Neutrophil (primary cell): Measurements from ENCODE around the gene SRGAP1.

Experiments
- H3K27ac ChIP-seq: fragments of 200-600 bp; sonication (generic); 2 replicates; pipeline ENCODE4 v1.5.1; 2016; ENCODE audit warnings: mild to moderate bottlenecking, moderate library complexity
- H3K27me3 ChIP-seq: fragments of 200-600 bp; sonication (generic); 2 replicates; pipeline ENCODE4 v1.6.0; 2016; ENCODE audit warnings: mild to moderate bottlenecking
- H3K36me3 ChIP-seq: fragments of 200-600 bp; sonication (generic); 2 replicates; pipeline ENCODE4 v1.5.1; 2017
- H3K4me1 ChIP-seq, 2 experiments: fragments of 200-600 bp in 1 of 2; sonication (generic) in 1 of 2; 1 replicate in 1 of 2; 2 replicates in 1 of 2; pipeline versions ENCODE4 v1.5.1 to v1.6.1; 2013 to 2016; ENCODE audit warnings: low read depth in 1 of 2, low read length in 1 of 2, mild to moderate bottlenecking in 1 of 2, moderate library complexity in 1 of 2; ENCODE audit not compliant: control insufficient read depth in 1 of 2, insufficient read depth in 1 of 2
- H3K4me3 ChIP-seq, 2 experiments: fragments of 200-600 bp in 1 of 2; sonication (generic) in 1 of 2; 1 replicate in 1 of 2; 2 replicates in 1 of 2; pipeline ENCODE4 v1.5.1; 2013 to 2016; ENCODE audit warnings: low read depth in 1 of 2, low read length in 1 of 2, mild to moderate bottlenecking in 1 of 2, moderate library complexity in 1 of 2
- H3K9me3 ChIP-seq: fragments of 200-600 bp; sonication (generic); 2 replicates; pipeline ENCODE4 v1.5.1; 2016
- TF ChIP-seq, protein P1 (sequence below): fragments of 200-600 bp; sonication (generic); IDR thresholded peaks from 2 replicates; pipeline ENCODE4 v1.5.1; 2016; ENCODE audit warnings: antibody characterized with exemption

SRGAP1 gene

DNA sequence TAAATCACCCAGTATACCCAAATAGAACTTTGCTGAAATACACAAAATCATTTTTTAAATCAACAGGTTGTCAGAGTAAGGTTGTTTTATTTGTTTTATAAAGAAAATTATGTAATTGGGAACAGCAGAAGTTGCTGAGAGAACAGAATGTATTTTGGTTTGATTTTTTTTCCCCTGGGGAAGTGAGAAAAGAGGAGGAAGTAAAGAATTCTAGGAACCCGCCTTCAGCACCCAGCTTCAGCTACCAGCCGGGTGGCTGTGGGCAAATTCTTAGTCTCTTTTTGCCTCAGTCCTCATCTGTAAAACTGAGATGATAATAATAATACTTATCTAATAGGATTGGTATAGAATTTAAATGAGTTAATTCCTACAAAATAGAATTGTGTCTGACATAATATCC is 119.4 kb downstream of the SRGAP1 start:
- Histone ChIP-seq H3K9me3 (no peaks in the 10 kb centered on the region), H3K4me1 (no peaks in the 10 kb centered on the region), H3K27me3 (no peaks in the 10 kb centered on the region), H3K36me3 (no peaks in the 10 kb centered on the region), H3K27ac (no peak overlapping the region), H3K4me3 (no peak overlapping the region)
- TF ChIP-seq, protein P1, sequence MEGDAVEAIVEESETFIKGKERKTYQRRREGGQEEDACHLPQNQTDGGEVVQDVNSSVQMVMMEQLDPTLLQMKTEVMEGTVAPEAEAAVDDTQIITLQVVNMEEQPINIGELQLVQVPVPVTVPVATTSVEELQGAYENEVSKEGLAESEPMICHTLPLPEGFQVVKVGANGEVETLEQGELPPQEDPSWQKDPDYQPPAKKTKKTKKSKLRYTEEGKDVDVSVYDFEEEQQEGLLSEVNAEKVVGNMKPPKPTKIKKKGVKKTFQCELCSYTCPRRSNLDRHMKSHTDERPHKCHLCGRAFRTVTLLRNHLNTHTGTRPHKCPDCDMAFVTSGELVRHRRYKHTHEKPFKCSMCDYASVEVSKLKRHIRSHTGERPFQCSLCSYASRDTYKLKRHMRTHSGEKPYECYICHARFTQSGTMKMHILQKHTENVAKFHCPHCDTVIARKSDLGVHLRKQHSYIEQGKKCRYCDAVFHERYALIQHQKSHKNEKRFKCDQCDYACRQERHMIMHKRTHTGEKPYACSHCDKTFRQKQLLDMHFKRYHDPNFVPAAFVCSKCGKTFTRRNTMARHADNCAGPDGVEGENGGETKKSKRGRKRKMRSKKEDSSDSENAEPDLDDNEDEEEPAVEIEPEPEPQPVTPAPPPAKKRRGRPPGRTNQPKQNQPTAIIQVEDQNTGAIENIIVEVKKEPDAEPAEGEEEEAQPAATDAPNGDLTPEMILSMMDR: no peak

DNA sequence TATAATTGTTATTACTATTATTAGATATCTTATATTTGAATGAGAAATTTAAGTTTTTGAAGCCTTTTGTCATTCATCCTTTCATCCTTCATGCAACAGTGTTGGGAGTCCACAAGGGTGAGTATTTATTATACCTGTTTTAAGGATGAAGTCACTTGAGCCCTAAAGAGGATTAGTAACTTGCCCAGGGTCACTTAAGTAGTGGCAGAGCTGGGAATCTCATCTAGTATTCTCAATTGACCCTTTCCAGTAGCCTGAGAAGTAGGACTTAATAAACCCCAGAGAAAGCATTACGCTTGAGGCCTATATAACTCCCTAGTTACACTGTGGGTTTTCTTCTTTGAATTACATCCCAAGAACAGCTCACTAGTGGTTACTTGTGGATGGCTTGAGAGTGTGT is 119.8 kb downstream of the SRGAP1 start:
- H3K4me3 ChIP-seq: no peak overlapping the region
- H3K9me3 ChIP-seq: no peaks in the 10 kb centered on the region
- no peaks in the 10 kb centered on the region for H3K27me3 ChIP-seq
- TF ChIP-seq, protein P1: no peak
- H3K27ac ChIP-seq: no peak overlapping the region
- H3K4me1 ChIP-seq: no peaks in the 10 kb centered on the region
- no peaks in the 10 kb centered on the region for H3K36me3 ChIP-seq

DNA sequence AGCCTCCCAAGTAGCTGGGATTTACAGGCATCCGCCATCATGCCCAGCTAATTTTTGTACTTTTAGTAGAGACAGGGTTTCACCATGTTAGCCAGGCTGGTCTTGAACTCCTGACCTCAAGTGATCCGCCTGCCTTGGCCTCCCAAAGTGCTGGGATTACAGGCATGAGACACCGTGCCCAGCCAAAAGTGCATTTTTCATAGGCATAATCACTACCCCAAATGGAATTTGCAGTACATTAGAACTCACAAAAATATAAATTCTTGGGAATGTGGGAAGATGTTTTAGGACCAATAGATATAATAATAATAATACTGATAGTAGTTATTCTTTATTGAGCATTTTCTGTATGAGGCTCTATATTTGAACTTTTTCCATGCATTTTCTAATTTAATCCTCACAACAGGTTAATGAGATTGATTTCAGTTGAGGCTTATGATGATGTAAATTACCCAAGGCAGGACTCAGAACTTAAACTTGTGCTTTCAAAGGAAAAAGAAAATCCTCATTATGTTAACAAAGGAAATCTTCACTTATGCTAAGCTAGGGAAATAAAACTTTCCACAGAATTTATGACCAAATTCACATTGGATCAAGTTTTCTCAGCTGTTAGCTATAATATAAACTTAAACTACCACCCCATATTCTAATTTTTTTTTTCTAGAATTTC is 121.6 kb downstream of the SRGAP1 start:
- Histone ChIP-seq H3K27ac (no peak overlapping the region), H3K36me3 (no peaks in the 10 kb centered on the region), H3K27me3 (no peaks in the 10 kb centered on the region), H3K9me3 (no peaks in the 10 kb centered on the region), H3K4me1 (no peaks in the 10 kb centered on the region), H3K4me3 (no peak overlapping the region)
- TF ChIP-seq, protein P1: no peak

DNA sequence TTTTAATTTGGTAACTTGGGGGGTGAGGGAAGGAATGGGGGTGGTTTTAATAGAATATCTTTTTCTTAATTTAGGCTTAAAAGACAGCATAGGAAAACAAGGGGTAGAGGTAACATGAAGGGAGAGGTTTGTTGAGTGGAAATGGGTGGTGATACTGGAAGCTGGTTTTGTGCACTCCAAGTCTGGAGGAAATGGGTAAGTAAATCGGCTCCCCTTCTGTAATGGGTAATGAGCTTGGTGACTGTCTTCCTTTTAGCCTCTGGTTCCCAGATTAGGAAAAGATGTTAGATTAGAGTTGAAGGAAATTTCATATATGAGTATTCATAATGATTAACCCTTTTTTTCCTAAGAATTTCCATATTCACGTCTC is 122.1 kb downstream of the SRGAP1 start:
- TF ChIP-seq, protein P1: no peak
- H3K4me1 ChIP-seq: no peaks in the 10 kb centered on the region
- no peaks in the 10 kb centered on the region for H3K36me3 ChIP-seq
- no peaks in the 10 kb centered on the region for H3K27me3 ChIP-seq
- H3K4me3 ChIP-seq: no peak overlapping the region
- no peak overlapping the region for H3K27ac ChIP-seq
- no peaks in the 10 kb centered on the region for H3K9me3 ChIP-seq

DNA sequence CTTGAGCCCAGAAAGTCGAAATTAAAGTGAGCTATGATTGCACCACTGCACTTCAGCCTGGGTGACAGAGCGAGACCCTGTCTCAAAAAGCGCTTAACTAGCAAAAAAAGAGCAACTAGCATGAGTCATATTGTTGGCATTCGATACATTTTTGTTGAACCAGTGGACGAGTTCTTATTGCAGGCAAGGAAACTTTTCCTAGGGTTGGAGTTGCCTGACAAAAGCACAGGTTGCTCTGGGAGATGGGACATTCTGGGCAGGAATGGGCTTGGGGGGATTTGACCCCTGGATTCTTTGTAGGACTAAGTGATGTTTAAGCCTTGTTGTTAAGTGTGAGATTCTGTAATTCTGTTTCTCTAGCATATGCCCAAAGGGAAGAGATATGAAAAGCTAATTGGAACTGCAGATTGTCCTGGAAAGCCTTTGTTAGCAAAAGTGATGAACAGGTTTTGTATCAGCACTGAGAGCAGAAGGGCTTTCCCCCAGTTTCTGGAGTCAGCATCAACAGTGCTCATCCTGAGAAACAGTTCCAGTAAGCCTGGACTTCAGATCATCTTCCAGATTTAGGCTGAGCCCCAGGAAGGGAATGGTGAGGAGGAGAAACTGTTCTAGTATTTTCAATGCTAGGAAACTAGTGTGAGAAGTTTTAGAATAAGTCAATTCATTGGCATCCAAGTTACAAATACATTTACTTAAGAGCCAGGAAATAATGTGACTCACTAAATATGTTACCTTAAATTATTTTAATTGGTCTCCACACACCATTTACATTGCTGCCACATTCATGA is 123.1 kb downstream of the SRGAP1 start:
- no peaks in the 10 kb centered on the region for H3K27me3 ChIP-seq
- no peaks in the 10 kb centered on the region for H3K36me3 ChIP-seq
- TF ChIP-seq, protein P1: no peak
- H3K4me1 ChIP-seq: no peaks in the 10 kb centered on the region
- H3K9me3 ChIP-seq: no peaks in the 10 kb centered on the region
- H3K27ac ChIP-seq: no peak overlapping the region
- no peak overlapping the region for H3K4me3 ChIP-seq
